ENCODE results near the gene EFNB2. TPM values are rescaled to one million over a fixed set of nuclear protein-coding genes. Genes with fewer than 3 reads are reported as not detected.

The EFNB2 gene
- polyA plus RNA-seq, 1 donor from 2014 or later: 53.1 TPM

GRCh38 chr13:106464076-106464475 lies 71.4 kb downstream of the EFNB2 start:
- Histone ChIP-seq H3K9ac (ENCODE audit: low read length) (no peak overlapping the region), H3K27ac (ENCODE audit: low read length) (no peak overlapping the region), H3K9me2 (ENCODE audit: insufficient read depth, low read length) (no peaks in the 10 kb centered on the region)

GRCh38 chr13:106462710-106463109 lies 72.8 kb downstream of the EFNB2 start:
- Histone ChIP-seq H3K4me3 (ENCODE audit: low read length) (no peak overlapping the region), H3K27me3 (ENCODE audit: insufficient read depth, low read depth, low read length) (no peaks in the 10 kb centered on the region), H3K79me2 (replicated peaks; ENCODE audit: insufficient read depth, low read length) (no peaks in the 10 kb centered on the region), H3K27ac (ENCODE audit: low read length) (no peak overlapping the region), H2AFZ (ENCODE audit: low read depth, low read length) (no peak overlapping the region), H3K9me3 (ENCODE audit: low read length) (no peaks in the 10 kb centered on the region), H3K4me2 (ENCODE audit: low read length) (no peak overlapping the region), H3K9ac (ENCODE audit: low read length) (no peak overlapping the region), H3K36me3 (ENCODE audit: insufficient read depth, low read length) (no peaks in the 10 kb centered on the region), H3K9me2 (ENCODE audit: insufficient read depth, low read length) (no peaks in the 10 kb centered on the region), H4K20me1 (ENCODE audit: insufficient read depth) (no peaks in the 10 kb centered on the region), H3F3A (ENCODE audit: insufficient read depth, low read length, poor library complexity, severe bottlenecking) (no peaks in the 10 kb centered on the region)
- TF ChIP-seq REST (IDR thresholded peaks at IDR 0.05; ENCODE audit: borderline replicate concordance) (no peak), TAF1 (IDR thresholded peaks at IDR 0.05; ENCODE audit: low read depth) (no peak), RAD21 (conservative IDR thresholded peaks at IDR 0.05) (no peak), MXI1 (conservative IDR thresholded peaks at IDR 0.05; ENCODE audit: poor library complexity, severe bottlenecking) (no peak), POLR2AphosphoS5 (IDR thresholded peaks at IDR 0.05) (no peak), SMC3 (conservative IDR thresholded peaks at IDR 0.05; ENCODE audit: poor library complexity) (no peak), CTCF (IDR thresholded peaks at IDR 0.05; ENCODE audit: poor library complexity, severe bottlenecking) (no peak)

More at GRCh38 chr13:106464076-106464475, 71.4 kb downstream of the EFNB2 start:
- Histone ChIP-seq H3K36me3 (ENCODE audit: insufficient read depth, low read length) (no peaks in the 10 kb centered on the region), H4K20me1 (ENCODE audit: insufficient read depth) (no peaks in the 10 kb centered on the region), H3K79me2 (replicated peaks; ENCODE audit: insufficient read depth, low read length) (no peaks in the 10 kb centered on the region), H2AFZ (ENCODE audit: low read depth, low read length) (no peak overlapping the region), H3K4me2 (ENCODE audit: low read length) (no peak overlapping the region), H3K9me3 (ENCODE audit: low read length) (no peaks in the 10 kb centered on the region), H3F3A (ENCODE audit: insufficient read depth, low read length, poor library complexity, severe bottlenecking) (no peaks in the 10 kb centered on the region), H3K27me3 (ENCODE audit: insufficient read depth, low read depth, low read length) (no peaks in the 10 kb centered on the region), H3K4me3 (ENCODE audit: low read length) (no peak overlapping the region)
- no peak for TF ChIP-seq SMC3 (conservative IDR thresholded peaks at IDR 0.05; ENCODE audit: poor library complexity)
- TF ChIP-seq EP300 (conservative IDR thresholded peaks at IDR 0.05; ENCODE audit: poor library complexity, severe bottlenecking): no peak
- no peak for TF ChIP-seq EZH2 (IDR thresholded peaks at IDR 0.05; ENCODE audit: borderline replicate concordance, insufficient read depth, low read length, poor library complexity, severe bottlenecking)
- no peak for TF ChIP-seq MXI1 (conservative IDR thresholded peaks at IDR 0.05; ENCODE audit: poor library complexity, severe bottlenecking)
- no peak for TF ChIP-seq CTCF (IDR thresholded peaks at IDR 0.05; ENCODE audit: poor library complexity, severe bottlenecking)
- no peak for TF ChIP-seq REST (IDR thresholded peaks at IDR 0.05; ENCODE audit: borderline replicate concordance)
- TF ChIP-seq POLR2AphosphoS5 (IDR thresholded peaks at IDR 0.05): no peak
- TF ChIP-seq TAF1 (IDR thresholded peaks at IDR 0.05; ENCODE audit: low read depth): no peak
- TF ChIP-seq RAD21 (conservative IDR thresholded peaks at IDR 0.05): no peak

All from neural cell (in vitro differentiated cells).